HG03159 (cell line): Measurements from ENCODE around the gene ADH1C.
"Not testable (repeated sequence)": the region's sequence is repeated elsewhere in the genome, so short reads cannot be mapped to it uniquely, and the experiment has no call there.

Source experiments
- ATAC-seq: cut with Tn5 transposase; IDR thresholded peaks from one replicate; pipeline ENCODE4 v1.9.1; 2021; ENCODE audit warnings: mild to moderate bottlenecking, moderate library complexity; ENCODE audit not compliant: unreplicated experiment

The ADH1C gene

DNA sequence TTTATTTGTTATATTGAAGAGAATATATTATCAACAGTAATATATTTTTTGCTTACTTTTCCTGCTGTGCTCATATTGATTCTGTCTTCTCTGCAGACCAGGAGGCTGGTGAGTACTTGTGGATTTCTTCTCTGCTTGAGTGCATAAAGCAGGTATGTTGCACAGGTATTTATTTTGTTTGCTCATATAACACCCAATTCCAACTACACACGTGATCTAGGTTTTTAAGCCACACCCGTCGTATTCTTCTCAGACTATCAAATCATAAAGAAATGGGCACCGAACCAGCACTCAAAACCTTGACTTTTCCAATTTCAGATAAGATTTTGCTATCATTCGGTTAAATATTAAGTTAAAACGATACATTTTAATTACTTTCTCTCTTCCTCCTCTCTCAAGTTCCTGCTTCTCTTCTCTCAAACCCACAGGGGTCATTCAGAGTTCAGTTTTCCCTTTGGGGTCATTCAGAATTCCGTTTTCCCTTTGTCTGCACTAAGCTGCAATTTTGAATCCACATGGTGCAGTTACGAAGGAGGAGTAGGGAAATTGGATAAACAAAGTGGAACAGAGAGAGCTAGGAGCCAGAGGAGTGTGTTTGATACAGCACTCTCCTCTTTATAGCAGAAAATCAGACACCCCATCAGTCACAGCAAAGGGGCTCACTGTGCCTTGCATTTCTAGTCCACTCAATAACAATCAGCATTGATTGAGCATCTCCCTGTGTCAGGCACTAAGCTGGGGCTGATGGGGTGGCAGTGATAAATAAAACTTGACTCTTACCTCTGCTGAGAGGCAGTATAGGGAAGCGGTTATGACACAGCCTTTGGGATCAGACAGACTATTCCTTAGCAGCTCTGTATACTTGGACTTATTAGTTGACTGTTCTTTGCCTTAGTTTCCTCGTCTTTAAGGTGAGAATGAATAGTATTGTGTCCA, at the start of gene ADH1C:
TSS of gene ADH1C (minus strand) at position 145 of the 936 bp plus-strand sequence. CDS start at position 74, 71 bp downstream.
- ATAC-seq = no peak

DNA sequence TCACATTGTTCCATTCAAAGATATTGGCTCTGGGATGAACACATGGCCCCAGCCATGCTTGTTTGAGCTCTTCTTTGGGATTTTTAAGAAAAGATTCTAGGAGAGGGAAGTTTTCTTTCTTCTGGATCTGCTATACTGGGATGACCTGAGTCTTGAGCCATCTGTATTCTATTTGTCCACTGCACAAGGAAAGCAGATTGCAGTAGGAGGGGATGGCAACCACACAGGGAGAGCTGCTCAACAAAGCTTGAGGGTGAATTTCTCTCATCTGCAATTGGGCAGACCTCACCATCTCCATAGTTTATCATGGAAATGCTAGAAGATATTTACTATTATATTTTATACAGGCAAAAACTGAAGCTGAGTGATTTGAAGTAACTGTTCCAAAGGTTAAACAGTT, 48.3 kb upstream of the ADH1C start:
- no peak for ATAC-seq

GRCh38 chr4:99399017-99399416, 46.5 kb upstream of the ADH1C start:
- no peak for ATAC-seq

DNA sequence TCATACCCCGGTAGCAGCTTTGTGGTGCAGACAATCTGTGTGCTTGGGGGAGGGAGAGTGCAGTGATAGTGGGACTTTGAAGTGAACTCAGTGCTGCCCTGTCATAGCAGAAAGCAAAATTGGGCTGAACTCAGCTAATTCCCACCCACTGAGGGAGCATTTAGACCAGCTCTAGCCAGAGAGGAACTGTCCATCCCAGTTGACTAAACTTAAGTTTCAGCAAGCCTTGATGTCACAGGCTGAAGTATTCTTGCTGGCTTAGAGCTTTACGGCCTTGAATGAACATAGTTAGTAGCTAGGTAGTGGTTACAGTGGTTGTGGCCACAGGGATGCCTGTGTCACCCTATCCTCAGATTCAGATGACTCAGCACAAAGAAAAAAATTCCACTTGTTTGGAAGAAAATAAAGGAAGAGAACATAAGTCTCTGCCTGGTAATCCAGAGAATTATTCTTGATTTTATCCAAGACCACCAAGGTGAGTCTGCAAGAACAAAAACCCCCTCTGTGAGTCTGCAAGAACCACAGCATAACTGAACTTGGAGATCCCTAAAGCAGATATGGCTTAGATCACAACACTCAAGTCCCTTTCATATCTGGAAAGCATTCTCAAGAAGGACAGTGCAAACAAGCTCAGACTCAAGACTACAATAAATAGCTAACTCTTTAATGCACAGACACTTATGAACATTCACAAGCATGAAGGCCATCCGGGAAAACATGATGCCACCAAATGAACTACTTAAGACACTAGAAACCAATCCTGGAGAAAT, 43.2 kb upstream of the ADH1C start:
- no peak for ATAC-seq

DNA sequence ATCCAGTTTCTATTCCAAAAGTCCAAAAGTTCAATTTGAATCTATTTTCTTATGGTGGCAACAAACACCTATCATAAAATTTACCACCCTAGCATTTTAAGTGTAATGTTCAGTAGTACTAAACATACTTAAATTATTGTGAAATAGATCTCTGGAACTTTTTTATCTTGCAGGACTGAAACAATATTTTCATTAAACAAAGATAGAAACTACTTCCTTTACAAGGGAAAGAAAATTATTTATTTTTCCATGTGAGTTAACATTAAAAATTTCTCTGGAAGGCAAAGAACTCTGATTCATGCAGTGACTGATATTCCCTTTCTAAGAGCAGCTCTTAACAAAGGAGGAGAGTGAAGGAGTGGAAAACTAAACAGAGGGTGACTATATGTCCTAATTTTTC, 42.4 kb upstream of the ADH1C start:
- ATAC-seq = no peak

- no peak for ATAC-seq
Measured at GRCh38 chr4:99390055-99390454, 37.5 kb upstream of the ADH1C start.

GRCh38 chr4:99389606-99390005, 37.1 kb upstream of the ADH1C start:
- ATAC-seq = no peak

DNA sequence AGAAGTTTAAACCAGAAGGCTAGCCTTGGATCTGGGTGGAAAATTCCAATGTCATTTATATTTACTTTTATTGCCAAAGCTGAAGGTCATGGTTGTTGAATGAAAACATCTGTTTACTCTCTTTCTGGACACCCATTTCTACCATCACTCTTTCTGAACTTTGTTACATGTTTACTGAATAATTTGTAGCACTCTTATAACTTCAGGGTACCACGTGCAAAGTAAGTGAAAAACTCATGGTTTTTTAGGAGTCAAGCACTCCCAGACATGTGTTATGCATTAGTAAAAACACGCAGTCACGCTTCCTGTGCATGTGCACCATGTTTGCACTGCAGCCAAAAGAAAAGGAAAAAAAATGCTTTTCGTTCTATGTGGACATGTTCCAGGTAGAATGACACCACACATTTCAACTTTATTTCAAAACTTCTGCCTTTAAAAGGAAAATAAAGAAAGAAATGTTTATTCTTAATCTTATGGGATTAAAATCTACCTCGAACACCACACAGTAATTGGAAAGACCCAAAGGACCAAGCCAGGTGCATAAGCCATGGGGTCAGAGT, 31.4 kb upstream of the ADH1C start:
- no peak for ATAC-seq

DNA sequence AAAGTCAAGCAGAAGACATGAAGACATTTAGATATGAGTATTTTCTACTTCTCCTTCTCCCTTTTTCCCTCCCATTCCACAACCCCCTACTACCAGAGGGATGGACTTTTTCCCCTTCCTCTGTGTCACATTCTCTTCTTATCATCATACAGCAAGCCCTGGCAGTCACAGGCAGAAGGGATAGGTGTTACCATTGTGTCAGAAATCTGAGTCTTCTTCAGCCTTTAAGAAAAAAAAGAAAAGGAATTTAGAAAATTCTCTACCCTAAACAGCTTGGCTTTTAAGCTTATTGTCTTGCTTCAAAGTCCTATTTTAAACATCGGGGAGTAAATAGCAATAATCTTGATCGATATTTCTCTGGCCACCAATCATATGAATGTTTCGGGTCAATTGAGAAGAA, 30.9 kb upstream of the ADH1C start:
- no peak for ATAC-seq

GRCh38 chr4:99382745-99383360, 30.3 kb upstream of the ADH1C start:
- ATAC-seq = no peak

GRCh38 chr4:99381588-99382175, 29.1 kb upstream of the ADH1C start:
- peak; percentile 64 for ATAC-seq

DNA sequence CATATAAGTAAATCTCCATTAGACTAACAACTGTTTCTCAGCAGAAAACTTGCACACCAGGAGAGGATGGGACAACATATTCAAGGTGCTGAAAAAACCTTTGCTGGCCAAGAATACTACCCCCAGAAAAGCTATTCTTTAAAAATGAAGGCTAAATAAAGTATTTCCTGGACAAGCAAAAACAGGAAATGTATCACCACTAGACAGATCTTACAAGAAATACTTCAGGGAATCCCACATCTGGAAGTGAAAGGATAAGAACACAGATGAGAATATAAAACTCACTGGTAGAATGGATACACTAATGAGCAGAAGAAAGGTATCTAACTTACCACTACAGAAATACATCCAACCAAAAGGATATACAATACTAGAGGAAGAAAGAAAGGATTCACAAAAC, 27.0 kb upstream of the ADH1C start:
- ATAC-seq = no peak

DNA sequence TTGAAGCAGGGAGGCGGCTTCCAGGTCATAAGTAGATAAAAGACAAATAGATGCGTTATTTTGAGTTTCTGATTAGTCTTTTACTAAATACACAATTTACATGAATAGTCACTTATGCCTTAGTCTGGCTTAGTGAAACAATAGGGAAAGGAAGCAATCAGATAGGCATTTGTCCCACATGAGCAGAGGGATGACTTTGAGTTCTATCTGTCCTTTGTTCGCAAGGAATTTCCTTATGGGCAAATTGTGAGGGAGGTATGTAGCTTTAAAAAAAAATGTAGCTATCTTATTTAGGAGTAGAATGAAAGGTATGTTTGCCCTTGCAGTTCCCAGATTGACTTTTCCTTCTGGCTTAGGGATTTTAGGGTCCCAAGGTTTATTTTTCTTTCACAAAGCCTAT, 26.3 kb upstream of the ADH1C start:
- no peak for ATAC-seq

- not testable (repeated sequence) for ATAC-seq
Measured at GRCh38 chr4:99377341-99377740, 24.8 kb upstream of the ADH1C start.

DNA sequence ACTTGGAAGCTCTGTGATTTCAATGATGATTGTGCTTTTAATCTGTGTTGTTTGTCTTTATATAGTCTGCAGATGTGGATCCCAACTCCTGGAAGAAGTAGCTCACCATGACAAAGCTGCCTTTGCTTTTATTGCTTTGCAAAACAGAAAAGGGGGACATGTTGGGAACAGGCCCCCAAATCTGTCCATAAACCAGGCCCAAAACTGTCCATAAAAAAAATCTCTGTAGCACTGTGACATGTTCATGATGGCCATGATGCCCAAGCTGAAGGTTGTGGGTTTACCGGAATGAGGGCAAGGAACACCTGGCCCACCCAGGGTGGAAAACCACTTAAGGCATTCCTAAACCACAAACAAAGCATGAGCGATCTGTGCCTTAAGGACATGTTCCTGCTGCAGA, 19.9 kb upstream of the ADH1C start:
- not testable (repeated sequence) for ATAC-seq

- ATAC-seq = not testable (repeated sequence)
Measured at GRCh38 chr4:99367817-99368216, 15.3 kb upstream of the ADH1C start.

- no peak for ATAC-seq
Measured at GRCh38 chr4:99366491-99366890, 13.9 kb upstream of the ADH1C start.

- no peak for ATAC-seq
Measured at GRCh38 chr4:99362768-99363167, 10.2 kb upstream of the ADH1C start.

GRCh38 chr4:99361899-99362275, 9.3 kb upstream of the ADH1C start:
- ATAC-seq = no peak

- no peak for ATAC-seq
Measured at GRCh38 chr4:99361268-99361898, 8.8 kb upstream of the ADH1C start.
